HepG2 (cell line): ENCODE results near the gene PACS1. TPM values are rescaled to one million over a fixed set of nuclear protein-coding genes. Genes with fewer than 3 reads are reported as not detected.

Experiments used
- ARNT ChIP-seq: fragments of 450-650 bp; IDR thresholded peaks from 2 replicates; pipeline ENCODE4 v1.6.1; 2017
- FOSL2 ChIP-seq: sonication (generic); formaldehyde crosslinking; IDR thresholded peaks from 2 replicates; pipeline ENCODE4 v1.4.0; 2020; ENCODE audit warnings: missing genetic modification reagents
- FOXK2 ChIP-seq: fragments of 450-650 bp; IDR thresholded peaks from 2 replicates; pipeline ENCODE4 v1.6.1; 2016
- GTF3A ChIP-seq: sonication (generic); formaldehyde crosslinking; conservative IDR thresholded peaks from 2 replicates; pipeline ENCODE4 v1.4.0; 2020; ENCODE audit warnings: mild to moderate bottlenecking, missing genetic modification reagents
- KDM5B ChIP-seq: sonication (generic); formaldehyde crosslinking; IDR thresholded peaks from 2 replicates; pipeline ENCODE4 v1.4.0; 2020; ENCODE audit warnings: missing genetic modification reagents, mild to moderate bottlenecking, borderline replicate concordance
- MIER2 ChIP-seq: IDR thresholded peaks from 2 replicates; pipeline ENCODE4 v1.6.1; 2016; ENCODE audit warnings: missing biosample characterization, missing genetic modification reagents
- NFE2L1 ChIP-seq: sonication (generic); formaldehyde crosslinking; IDR thresholded peaks from 2 replicates; pipeline ENCODE4 v1.4.0; 2020; ENCODE audit warnings: missing genetic modification reagents, mild to moderate bottlenecking, borderline replicate concordance
- RXRB ChIP-seq: IDR thresholded peaks from 2 replicates; pipeline ENCODE4 v1.6.1; 2016; ENCODE audit warnings: borderline replicate concordance, missing genetic modification reagents, missing compliant biosample characterization
- SALL2 ChIP-seq: sonication (generic); formaldehyde crosslinking; IDR thresholded peaks from 2 replicates; pipeline ENCODE4 v1.8.1; 2023; ENCODE audit warnings: mild to moderate bottlenecking, missing genetic modification reagents, inconsistent platforms
- TBX3 ChIP-seq: fragments of 450-650 bp; IDR thresholded peaks from 2 replicates; pipeline ENCODE4 v1.6.1; 2017; ENCODE audit warnings: antibody characterized with exemption, mild to moderate bottlenecking, inconsistent platforms, borderline replicate concordance
- TMF1 ChIP-seq: sonication (generic); formaldehyde crosslinking; IDR thresholded peaks from 2 replicates; pipeline ENCODE4 v1.8.1; 2022; ENCODE audit warnings: low read depth, missing genetic modification reagents
- YY1 ChIP-seq: IDR thresholded peaks from 2 replicates; pipeline ENCODE4 v1.6.1; 2011; ENCODE audit warnings: low read length, low read depth, moderate library complexity, mild to moderate bottlenecking; ENCODE audit not compliant: insufficient read depth, insufficient replicate concordance
- ZKSCAN8 ChIP-seq: IDR thresholded peaks from 2 replicates; pipeline ENCODE4 v1.6.1; 2016; ENCODE audit warnings: borderline replicate concordance, missing genetic modification reagents, missing compliant biosample characterization
- ZNF616 ChIP-seq: sonication (generic); formaldehyde crosslinking; IDR thresholded peaks from 2 replicates; pipeline ENCODE4 v1.5.0; 2020; ENCODE audit warnings: low read depth, mild to moderate bottlenecking, missing genetic modification reagents
- ZNF619 ChIP-seq: sonication (generic); formaldehyde crosslinking; IDR thresholded peaks from 2 replicates; pipeline ENCODE4 v1.4.0; 2020; ENCODE audit warnings: mild to moderate bottlenecking, missing genetic modification reagents
- ZSCAN20 ChIP-seq: sonication (generic); formaldehyde crosslinking; IDR thresholded peaks from 2 replicates; pipeline ENCODE4 v1.4.0; 2020; ENCODE audit warnings: missing genetic modification reagents, mild to moderate bottlenecking, borderline replicate concordance
- ZSCAN29 ChIP-seq: sonication (generic); formaldehyde crosslinking; conservative IDR thresholded peaks from 2 replicates; pipeline ENCODE4 v1.4.0; 2020; ENCODE audit warnings: mild to moderate bottlenecking, missing genetic modification reagents
- ZSCAN30 ChIP-seq: sonication (generic); formaldehyde crosslinking; IDR thresholded peaks from 2 replicates; pipeline ENCODE4 v1.5.0; 2020; ENCODE audit warnings: mild to moderate bottlenecking, missing genetic modification reagents
- polyA plus RNA-seq, 8 experiments: library from polyadenylated mRNA; depleted of rRNA in 3 of 8; stranded (reverse) in 7 of 8; unstranded in 1 of 8; fragments of >200 nt; fragmentation: Illumina TruSeq in 4 of 8; extraction: Trizol in 4 of 8; gene quantifications; 2 replicates each; pipeline versions ENCODE4 v1.2.1 to v1.2.3, GENCODE V29; 2011 to 2016; ENCODE audit warnings: low read depth in 4 of 8, missing spikeins in 1 of 8, mixed read lengths in 1 of 8; ENCODE audit not compliant: insufficient read depth in 1 of 8
- total RNA-seq, 5 experiments: library from RNA; depleted of rRNA; stranded (reverse); fragments of >200 nt; fragmentation: Illumina TruSeq; extraction: Trizol; gene quantifications; 2 replicates each; pipeline ENCODE4 v1.2.3, GENCODE V29; 2016; ENCODE audit warnings: low read depth in 1 of 5
- TF ChIP-seq, protein P1 (sequence below): sonication (generic); formaldehyde crosslinking; IDR thresholded peaks from 2 replicates; pipeline ENCODE4 v1.5.0; 2020; ENCODE audit warnings: missing genetic modification reagents
- TF ChIP-seq, protein P2 (sequence below): sonication (generic); formaldehyde crosslinking; IDR thresholded peaks from 2 replicates; pipeline ENCODE4 v1.9.0; 2021; ENCODE audit warnings: missing genetic modification reagents, mild to moderate bottlenecking, borderline replicate concordance
- TF ChIP-seq, protein P3 (sequence below): IDR thresholded peaks from 2 replicates; pipeline ENCODE4 v1.6.1; 2012; ENCODE audit warnings: low read depth, low read length, improper control_type of control experiment
- TF ChIP-seq, protein P4 (sequence below): sonication (generic); formaldehyde crosslinking; IDR thresholded peaks from 2 replicates; pipeline ENCODE4 v1.8.1; 2023; ENCODE audit warnings: mild to moderate bottlenecking, moderate library complexity, missing genetic modification reagents

PACS1 gene
- total and polyA plus RNA-seq, 2 of the 13 experiments (the other 11 are each of a cell fraction or from before 2014, with no cell fraction given), result 7.6 to 8.6 TPM

DNA sequence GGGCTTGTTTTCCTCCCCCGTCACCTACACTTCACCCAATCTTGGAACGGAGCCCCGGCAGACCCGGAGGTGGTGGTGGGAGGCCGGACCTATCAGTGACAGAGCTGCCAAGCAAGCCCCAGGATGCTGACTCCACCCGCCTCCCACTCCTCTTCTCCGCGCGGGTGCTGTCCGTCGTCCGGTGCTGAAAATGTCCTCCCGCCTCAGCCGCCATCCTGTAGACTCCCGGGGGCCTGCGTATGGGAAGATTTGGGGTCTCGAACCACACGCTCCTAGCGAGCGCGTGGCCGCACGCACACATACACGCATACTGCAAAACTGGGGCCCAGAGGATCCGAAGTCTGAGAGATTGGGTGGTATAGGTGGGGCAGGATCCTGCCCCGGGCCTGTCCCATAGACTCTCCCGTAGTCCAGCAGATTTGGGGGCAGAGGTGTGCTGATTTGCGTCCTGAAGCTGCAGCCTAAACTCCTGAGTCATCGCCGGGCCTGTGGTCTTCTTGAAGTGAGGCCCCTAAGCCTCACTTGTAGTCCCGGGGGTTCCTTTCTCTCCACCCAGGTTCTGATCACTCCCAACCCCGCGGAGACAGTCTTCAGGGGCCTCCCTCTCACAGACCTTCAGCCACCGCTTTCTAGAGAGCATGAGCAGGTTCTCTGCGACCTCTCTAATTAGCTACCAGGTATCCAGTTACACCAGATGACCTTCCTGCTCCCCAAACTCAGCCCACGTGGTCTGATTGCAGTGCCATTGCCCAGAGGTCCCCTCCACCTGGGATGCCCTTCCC, 219.7 kb downstream of the PACS1 start (continued):
- TF ChIP-seq, protein P1, sequence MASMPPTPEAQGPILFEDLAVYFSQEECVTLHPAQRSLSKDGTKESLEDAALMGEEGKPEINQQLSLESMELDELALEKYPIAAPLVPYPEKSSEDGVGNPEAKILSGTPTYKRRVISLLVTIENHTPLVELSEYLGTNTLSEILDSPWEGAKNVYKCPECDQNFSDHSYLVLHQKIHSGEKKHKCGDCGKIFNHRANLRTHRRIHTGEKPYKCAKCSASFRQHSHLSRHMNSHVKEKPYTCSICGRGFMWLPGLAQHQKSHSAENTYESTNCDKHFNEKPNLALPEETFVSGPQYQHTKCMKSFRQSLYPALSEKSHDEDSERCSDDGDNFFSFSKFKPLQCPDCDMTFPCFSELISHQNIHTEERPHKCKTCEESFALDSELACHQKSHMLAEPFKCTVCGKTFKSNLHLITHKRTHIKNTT (CRISPR knock-in tag), result no peak
- peak; percentile 59; the same call in 1 of the 2 replicates for TF ChIP-seq RXRB (CRISPR knock-in tag)
- no peak; the same call in 1 of the 2 replicates for TF ChIP-seq ZSCAN30
- TF ChIP-seq TMF1 (CRISPR knock-in tag), result peak; percentile 84; the same call in 1 of the 2 replicates
- peak; percentile 28; the same call in 1 of the 2 replicates for TF ChIP-seq FOSL2 (CRISPR knock-in tag)
- TF ChIP-seq, protein P2, sequence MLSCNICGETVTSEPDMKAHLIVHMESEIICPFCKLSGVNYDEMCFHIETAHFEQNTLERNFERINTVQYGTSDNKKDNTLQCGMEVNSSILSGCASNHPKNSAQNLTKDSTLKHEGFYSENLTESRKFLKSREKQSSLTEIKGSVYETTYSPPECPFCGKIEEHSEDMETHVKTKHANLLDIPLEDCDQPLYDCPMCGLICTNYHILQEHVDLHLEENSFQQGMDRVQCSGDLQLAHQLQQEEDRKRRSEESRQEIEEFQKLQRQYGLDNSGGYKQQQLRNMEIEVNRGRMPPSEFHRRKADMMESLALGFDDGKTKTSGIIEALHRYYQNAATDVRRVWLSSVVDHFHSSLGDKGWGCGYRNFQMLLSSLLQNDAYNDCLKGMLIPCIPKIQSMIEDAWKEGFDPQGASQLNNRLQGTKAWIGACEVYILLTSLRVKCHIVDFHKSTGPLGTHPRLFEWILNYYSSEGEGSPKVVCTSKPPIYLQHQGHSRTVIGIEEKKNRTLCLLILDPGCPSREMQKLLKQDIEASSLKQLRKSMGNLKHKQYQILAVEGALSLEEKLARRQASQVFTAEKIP (CRISPR knock-in tag), result no peak
- peak; percentile 71; the same call in 1 of the 2 replicates for TF ChIP-seq KDM5B (CRISPR knock-in tag)
- TF ChIP-seq ARNT, result no peak
- TF ChIP-seq ZNF616 (CRISPR knock-in tag), result peak; percentile 79; the same call in 1 of the 2 replicates
- TF ChIP-seq FOXK2, result no peak
- TF ChIP-seq ZKSCAN8 (CRISPR knock-in tag), result no peak
- peak; percentile 53 for TF ChIP-seq YY1
- TF ChIP-seq MIER2, result peak; percentile 98
- no peak for TF ChIP-seq GTF3A (CRISPR knock-in tag)
- TF ChIP-seq NFE2L1 (CRISPR knock-in tag), result no peak
- TF ChIP-seq, protein P3, sequence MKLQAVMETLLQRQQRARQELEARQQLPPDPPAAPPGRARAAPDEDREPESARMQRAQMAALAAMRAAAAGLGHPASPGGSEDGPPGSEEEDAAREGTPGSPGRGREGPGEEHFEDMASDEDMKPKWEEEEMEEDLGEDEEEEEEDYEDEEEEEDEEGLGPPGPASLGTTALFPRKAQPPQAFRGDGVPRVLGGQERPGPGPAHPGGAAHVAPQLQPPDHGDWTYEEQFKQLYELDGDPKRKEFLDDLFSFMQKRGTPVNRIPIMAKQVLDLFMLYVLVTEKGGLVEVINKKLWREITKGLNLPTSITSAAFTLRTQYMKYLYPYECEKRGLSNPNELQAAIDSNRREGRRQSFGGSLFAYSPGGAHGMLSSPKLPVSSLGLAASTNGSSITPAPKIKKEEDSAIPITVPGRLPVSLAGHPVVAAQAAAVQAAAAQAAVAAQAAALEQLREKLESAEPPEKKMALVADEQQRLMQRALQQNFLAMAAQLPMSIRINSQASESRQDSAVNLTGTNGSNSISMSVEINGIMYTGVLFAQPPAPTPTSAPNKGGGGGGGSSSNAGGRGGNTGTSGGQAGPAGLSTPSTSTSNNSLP, result no peak
- TF ChIP-seq, protein P4, sequence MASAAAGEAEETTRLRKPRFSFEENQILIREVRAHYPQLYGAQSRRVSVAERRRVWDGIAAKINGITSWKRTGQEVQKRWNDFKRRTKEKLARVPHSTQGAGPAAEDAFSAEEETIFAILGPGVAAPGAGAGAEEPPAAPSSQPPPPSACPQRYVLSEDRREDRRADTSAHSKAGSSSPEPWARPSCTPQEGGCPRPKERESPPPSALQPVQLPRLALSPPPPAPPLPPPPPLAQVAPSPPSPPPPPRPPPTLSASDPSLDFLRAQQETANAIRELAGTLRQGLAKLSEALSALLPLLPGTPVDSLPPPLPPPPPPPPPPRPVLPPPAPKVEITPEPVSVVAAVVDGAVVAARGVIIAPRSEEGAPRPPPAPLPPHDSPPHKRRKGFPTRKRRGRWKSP (CRISPR knock-in tag), result no peak; the same call in 1 of the 2 replicates
- no peak for TF ChIP-seq ZSCAN29
- 0 out of 2 replicates have a peak, but pooled peaks have one; percentile 15 for TF ChIP-seq SALL2 (CRISPR knock-in tag)
- TF ChIP-seq ZSCAN20 (CRISPR knock-in tag), result peak; percentile 64; the same call in 1 of the 2 replicates
- TF ChIP-seq ZNF619, result no peak
- no peak for TF ChIP-seq TBX3
